ENCODE results near the gene SHOC1.

The SHOC1 gene

DNA sequence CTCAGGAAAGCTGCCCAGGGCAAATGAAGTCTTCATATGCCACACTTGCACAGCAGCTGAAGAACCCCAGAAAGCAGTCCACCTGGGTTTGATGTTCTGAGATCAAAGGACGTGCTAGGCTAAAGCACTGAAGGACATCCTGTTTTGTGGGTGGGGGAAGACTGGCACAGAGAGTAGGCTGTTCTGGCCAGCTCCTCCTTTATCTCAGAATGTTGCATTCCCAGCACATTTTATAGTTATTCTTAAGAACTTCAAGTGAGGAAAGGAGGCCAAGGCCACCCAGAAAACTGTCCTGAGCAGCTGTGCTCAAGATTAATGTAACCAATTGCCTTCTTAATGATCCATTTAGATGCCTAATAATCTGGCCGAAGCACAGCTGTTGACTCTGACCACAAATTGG lies 10.9 kb downstream of the SHOC1 start:
- TF ChIP-seq, protein P1, sequence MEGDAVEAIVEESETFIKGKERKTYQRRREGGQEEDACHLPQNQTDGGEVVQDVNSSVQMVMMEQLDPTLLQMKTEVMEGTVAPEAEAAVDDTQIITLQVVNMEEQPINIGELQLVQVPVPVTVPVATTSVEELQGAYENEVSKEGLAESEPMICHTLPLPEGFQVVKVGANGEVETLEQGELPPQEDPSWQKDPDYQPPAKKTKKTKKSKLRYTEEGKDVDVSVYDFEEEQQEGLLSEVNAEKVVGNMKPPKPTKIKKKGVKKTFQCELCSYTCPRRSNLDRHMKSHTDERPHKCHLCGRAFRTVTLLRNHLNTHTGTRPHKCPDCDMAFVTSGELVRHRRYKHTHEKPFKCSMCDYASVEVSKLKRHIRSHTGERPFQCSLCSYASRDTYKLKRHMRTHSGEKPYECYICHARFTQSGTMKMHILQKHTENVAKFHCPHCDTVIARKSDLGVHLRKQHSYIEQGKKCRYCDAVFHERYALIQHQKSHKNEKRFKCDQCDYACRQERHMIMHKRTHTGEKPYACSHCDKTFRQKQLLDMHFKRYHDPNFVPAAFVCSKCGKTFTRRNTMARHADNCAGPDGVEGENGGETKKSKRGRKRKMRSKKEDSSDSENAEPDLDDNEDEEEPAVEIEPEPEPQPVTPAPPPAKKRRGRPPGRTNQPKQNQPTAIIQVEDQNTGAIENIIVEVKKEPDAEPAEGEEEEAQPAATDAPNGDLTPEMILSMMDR (IDR thresholded peaks at IDR 0.05; ENCODE audit: low read depth, low read length, poor library complexity, severe bottlenecking): no peak
- TF ChIP-seq EZH2phosphoT487 (IDR thresholded peaks at IDR 0.05; ENCODE audit: borderline replicate concordance, low read length): no peak
- H3K4me1 ChIP-seq (ENCODE audit: control insufficient read depth, low read length): no peaks in the 10 kb centered on the region
- H3K79me2 ChIP-seq (ENCODE audit: control insufficient read depth, low read length): no peaks in the 10 kb centered on the region
- H3K9me3 ChIP-seq (ENCODE audit: control insufficient read depth, insufficient read depth, low read length): no peaks in the 10 kb centered on the region
- H3K4me3 ChIP-seq (ENCODE audit: low read length): no peak overlapping the region
- H3K4me2 ChIP-seq (ENCODE audit: low read length): no peak overlapping the region
- no peaks in the 10 kb centered on the region for H3K27me3 ChIP-seq (ENCODE audit: control insufficient read depth, low read length)
- no peaks in the 10 kb centered on the region for H3K9me2 ChIP-seq (replicated peaks; ENCODE audit: control insufficient read depth, low read length)
- H3K27ac ChIP-seq (ENCODE audit: low read depth, low read length): no peak overlapping the region
- no peaks in the 10 kb centered on the region for H3F3A ChIP-seq (ENCODE audit: control insufficient read depth, insufficient read depth)
- H4K20me1 ChIP-seq (ENCODE audit: control insufficient read depth, insufficient read depth, low read depth, low read length): no peaks in the 10 kb centered on the region
- no peaks in the 10 kb centered on the region for H3K36me3 ChIP-seq (ENCODE audit: control insufficient read depth, low read length)

DNA sequence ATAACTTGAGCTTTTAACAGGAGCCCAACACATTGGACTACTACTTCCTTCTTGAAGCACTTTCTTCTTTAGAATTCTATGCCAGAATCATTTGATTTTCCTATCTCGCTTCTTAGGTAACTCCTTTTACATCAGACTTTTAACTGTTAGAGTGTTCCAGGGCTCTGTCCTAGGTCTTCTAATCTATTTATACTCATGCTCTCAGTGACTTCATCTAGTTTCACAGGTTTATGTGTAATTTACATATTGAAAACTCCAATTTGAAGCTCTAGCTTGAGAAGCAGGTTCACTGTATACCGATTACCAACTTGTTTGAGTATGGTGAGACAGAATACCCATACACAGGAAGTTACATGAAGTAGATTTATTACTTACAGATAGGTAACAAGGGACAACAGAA lies 11.3 kb downstream of the SHOC1 start:
- Histone ChIP-seq H3K79me2 (ENCODE audit: control insufficient read depth, low read length) (no peaks in the 10 kb centered on the region), H3K9me3 (ENCODE audit: control insufficient read depth, insufficient read depth, low read length) (no peaks in the 10 kb centered on the region), H3K4me1 (ENCODE audit: control insufficient read depth, low read length) (no peaks in the 10 kb centered on the region), H3K27me3 (ENCODE audit: control insufficient read depth, low read length) (no peaks in the 10 kb centered on the region), H3K4me2 (ENCODE audit: low read length) (no peak overlapping the region), H4K20me1 (ENCODE audit: control insufficient read depth, insufficient read depth, low read depth, low read length) (no peaks in the 10 kb centered on the region), H3F3A (ENCODE audit: control insufficient read depth, insufficient read depth) (no peaks in the 10 kb centered on the region), H3K36me3 (ENCODE audit: control insufficient read depth, low read length) (no peaks in the 10 kb centered on the region), H3K9me2 (replicated peaks; ENCODE audit: control insufficient read depth, low read length) (no peaks in the 10 kb centered on the region), H3K4me3 (ENCODE audit: low read length) (no peak overlapping the region), H3K27ac (ENCODE audit: low read depth, low read length) (no peak overlapping the region)
- TF ChIP-seq EZH2phosphoT487 (IDR thresholded peaks at IDR 0.05; ENCODE audit: borderline replicate concordance, low read length): no peak
- TF ChIP-seq, protein P1 (IDR thresholded peaks at IDR 0.05; ENCODE audit: low read depth, low read length, poor library complexity, severe bottlenecking): no peak

DNA sequence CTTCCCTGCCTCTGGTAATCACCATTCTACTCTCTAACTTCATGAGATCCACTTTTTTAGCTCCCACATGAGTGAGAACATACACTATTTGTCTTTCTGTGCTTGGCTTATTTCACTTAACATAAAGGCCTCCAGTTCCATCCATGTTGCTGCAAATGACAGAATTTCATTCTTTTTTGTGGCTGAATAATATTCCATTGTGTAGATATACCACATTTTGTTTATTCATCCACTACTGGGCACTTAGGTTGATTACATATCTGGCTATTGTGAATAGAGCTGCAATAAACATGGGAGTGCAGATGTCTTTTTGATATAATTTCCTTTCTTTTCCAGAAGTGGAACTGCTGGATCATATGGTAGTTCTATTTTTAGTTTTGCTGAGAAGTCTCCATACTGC lies 28.7 kb downstream of the SHOC1 start:
- H3K9me3 ChIP-seq (ENCODE audit: control insufficient read depth, insufficient read depth, low read length): peaks cover 4% of the 10 kb centered on the region; the same call in 1 of the 2 replicates
- 0 out of 2 replicates have a peak, but pooled peaks cover 3% of the 10 kb centered on the region for H3F3A ChIP-seq (ENCODE audit: control insufficient read depth, insufficient read depth)
- no peaks in the 10 kb centered on the region for H3K79me2 ChIP-seq (ENCODE audit: control insufficient read depth, low read length)
- no peaks in the 10 kb centered on the region for H3K36me3 ChIP-seq (ENCODE audit: control insufficient read depth, low read length)
- TF ChIP-seq EZH2phosphoT487 (IDR thresholded peaks at IDR 0.05; ENCODE audit: borderline replicate concordance, low read length): no peak
- TF ChIP-seq, protein P1 (IDR thresholded peaks at IDR 0.05; ENCODE audit: low read depth, low read length, poor library complexity, severe bottlenecking): no peak
- no peaks in the 10 kb centered on the region for H3K27me3 ChIP-seq (ENCODE audit: control insufficient read depth, low read length)
- no peaks in the 10 kb centered on the region for H3K9me2 ChIP-seq (replicated peaks; ENCODE audit: control insufficient read depth, low read length)
- H3K27ac ChIP-seq (ENCODE audit: low read depth, low read length): no peak overlapping the region
- H4K20me1 ChIP-seq (ENCODE audit: control insufficient read depth, insufficient read depth, low read depth, low read length): no peaks in the 10 kb centered on the region
- no peak overlapping the region for H3K4me2 ChIP-seq (ENCODE audit: low read length)
- H3K4me3 ChIP-seq (ENCODE audit: low read length): no peak overlapping the region
- H3K4me1 ChIP-seq (ENCODE audit: control insufficient read depth, low read length): no peaks in the 10 kb centered on the region

All from DOHH2 (cell line).